ENCODE results near the gene ILKAP.
A peak's percentile ranks its signal among the peaks of the same experiment; 100 is the strongest.

ILKAP gene

DNA sequence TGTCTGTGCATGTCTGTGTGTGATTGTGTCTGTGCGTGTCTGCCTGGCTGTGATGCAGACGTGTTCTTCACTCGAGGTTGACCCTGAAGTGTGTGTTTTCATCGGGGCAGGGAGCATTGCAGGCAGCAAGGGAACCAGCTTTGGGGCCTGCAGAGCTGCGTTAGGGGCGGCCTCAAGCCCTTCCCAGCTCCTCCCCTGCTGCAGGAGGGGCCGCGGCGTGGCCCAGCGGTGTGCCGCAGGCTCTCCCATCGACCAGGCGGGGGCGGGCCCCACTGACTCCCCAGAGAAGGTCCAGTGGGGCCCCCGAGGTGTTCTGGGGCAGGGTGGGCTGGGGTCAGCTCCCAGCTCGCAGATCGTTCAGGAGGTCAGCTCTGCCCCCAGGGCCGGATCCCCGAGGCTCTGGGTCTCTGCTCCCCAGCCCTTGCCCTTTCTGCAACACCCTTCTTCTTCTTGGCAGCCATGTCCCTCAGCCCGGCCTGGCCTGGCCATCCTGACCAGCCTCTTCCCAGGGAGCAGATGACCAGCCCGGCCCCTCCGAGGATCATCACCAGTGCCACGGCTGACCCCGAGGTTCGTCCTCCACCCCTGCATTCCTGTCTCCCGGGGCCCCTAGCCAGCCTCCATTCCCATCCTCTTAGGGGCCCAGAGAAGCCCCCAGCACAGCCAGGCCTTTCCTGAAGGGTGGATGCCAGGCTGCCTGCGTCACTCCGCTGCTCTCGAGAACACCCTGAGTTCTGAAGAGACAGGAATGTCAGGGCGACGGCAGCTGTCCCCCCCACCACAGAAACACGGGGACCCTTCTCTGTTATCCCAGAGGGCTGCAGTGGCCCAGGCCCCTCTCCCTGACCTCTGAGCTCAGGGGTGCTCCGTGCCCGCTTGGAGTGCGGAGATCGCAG lies 76.1 kb downstream of the ILKAP start:
- Mint-ChIP-seq H3K27ac (no peak overlapping the region), H3K36me3 (ENCODE audit: low read depth) (no peaks in the 10 kb centered on the region), H3K27me3 (ENCODE audit: low read depth, poor library complexity) (peaks cover 3% of the 10 kb centered on the region), H3K9me3 (no peaks in the 10 kb centered on the region), H3K4me1 (peaks cover 4% of the 10 kb centered on the region), H3K4me3 (no peak overlapping the region)
- DNase-seq: peak; percentile 41
- no peak for TF ChIP-seq CTCF (IDR thresholded peaks at IDR 0.05)

DNA sequence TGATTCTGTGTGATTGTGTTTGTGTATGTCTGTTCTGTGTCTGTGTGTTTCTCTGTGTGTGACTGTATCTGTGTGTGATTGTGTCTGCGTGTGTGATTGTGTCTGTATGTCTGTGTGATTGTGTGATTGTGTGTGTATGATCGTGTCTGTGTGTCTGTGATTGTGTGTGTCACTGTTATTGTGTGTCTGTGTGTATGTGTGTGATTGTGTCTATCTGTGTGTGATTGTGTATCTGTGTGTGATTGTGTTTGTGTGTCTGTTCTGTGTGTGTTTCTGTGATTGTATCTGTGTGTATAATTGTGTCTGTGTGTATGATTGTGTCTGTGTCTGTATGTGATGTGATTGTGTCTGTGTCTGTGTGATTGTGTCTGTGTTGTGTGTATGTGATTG lies 76.7 kb downstream of the ILKAP start:
- Mint-ChIP-seq H3K9me3 (no peaks in the 10 kb centered on the region), H3K27ac (no peak overlapping the region), H3K27me3 (ENCODE audit: low read depth, poor library complexity) (peaks cover 3% of the 10 kb centered on the region), H3K36me3 (ENCODE audit: low read depth) (no peaks in the 10 kb centered on the region), H3K4me3 (no peak overlapping the region), H3K4me1 (peaks cover 4% of the 10 kb centered on the region)
- TF ChIP-seq CTCF (IDR thresholded peaks at IDR 0.05): no peak
- no peak for DNase-seq

DNA sequence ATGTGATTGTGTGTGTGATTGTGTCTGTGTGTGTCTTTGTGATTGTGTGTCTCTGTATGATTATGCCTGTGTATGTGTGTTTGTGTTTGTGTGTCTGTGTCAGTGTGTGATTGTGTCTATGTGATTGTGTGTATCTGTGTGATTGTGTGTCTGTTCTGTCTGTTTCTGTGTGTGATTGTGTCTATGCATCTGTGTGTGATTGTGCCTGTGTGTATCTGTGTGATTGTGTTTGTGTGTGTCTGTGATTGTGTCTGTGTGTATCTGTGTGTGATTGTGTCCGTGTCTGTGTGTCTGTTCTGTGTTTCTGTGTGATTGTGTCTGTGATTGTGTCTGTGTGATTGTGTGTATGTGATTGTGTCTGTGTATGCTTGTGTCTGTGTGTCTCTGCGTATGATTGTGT lies 77.2 kb downstream of the ILKAP start:
- Mint-ChIP-seq H3K4me3 (no peak overlapping the region), H3K4me1 (peaks cover 4% of the 10 kb centered on the region)

DNA sequence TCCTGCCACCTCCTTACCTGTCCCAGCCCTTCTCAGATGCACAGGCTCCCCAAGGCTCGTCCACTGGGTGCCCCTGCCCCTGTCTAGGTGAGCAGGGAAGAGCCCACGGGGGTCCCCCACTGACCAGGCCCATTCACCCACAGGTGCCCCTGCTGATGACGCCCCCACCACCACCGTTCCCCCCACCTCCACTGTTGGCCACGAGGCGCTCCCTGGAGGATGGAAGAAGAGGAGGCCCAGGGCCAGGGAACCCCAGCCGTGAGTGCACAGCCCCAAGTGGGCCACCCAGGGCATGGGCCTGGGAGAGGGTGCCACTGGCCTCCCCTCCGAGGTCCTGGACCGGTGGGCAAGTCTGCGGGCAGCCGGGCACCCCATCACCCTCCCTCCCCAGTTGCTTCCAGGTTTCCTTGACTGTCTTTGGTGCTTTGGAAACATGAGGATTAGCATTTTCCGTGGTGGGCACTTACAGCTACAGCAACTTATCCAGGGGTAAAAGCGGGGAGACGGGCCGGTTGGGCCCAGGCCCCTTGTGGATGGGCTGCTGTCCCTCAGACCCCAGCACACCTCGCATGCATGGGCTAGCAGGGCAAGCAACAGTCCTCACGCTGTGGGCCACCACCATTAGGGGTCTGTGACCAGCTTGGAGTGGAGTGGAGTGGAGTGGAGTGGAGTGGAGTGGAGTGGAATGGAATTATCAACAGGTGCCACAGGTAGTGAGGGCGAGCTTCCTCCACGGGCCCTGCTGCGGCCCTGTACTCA lies 78.2 kb downstream of the ILKAP start:
- Mint-ChIP-seq H3K27me3 (ENCODE audit: low read depth, poor library complexity) (peaks cover 3% of the 10 kb centered on the region), H3K36me3 (ENCODE audit: low read depth) (no peaks in the 10 kb centered on the region), H3K4me3 (no peak overlapping the region), H3K4me1 (peaks cover 8% of the 10 kb centered on the region), H3K9me3 (no peaks in the 10 kb centered on the region), H3K27ac (no peak overlapping the region)
- no peak for DNase-seq
- no peak for TF ChIP-seq CTCF (IDR thresholded peaks at IDR 0.05)

More for the DNA sequence above, 77.2 kb downstream of the ILKAP start:
- Mint-ChIP-seq H3K27ac (no peak overlapping the region), H3K36me3 (ENCODE audit: low read depth) (no peaks in the 10 kb centered on the region), H3K27me3 (ENCODE audit: low read depth, poor library complexity) (peaks cover 3% of the 10 kb centered on the region), H3K9me3 (no peaks in the 10 kb centered on the region)
- DNase-seq: no peak
- TF ChIP-seq CTCF (IDR thresholded peaks at IDR 0.05): no peak

DNA sequence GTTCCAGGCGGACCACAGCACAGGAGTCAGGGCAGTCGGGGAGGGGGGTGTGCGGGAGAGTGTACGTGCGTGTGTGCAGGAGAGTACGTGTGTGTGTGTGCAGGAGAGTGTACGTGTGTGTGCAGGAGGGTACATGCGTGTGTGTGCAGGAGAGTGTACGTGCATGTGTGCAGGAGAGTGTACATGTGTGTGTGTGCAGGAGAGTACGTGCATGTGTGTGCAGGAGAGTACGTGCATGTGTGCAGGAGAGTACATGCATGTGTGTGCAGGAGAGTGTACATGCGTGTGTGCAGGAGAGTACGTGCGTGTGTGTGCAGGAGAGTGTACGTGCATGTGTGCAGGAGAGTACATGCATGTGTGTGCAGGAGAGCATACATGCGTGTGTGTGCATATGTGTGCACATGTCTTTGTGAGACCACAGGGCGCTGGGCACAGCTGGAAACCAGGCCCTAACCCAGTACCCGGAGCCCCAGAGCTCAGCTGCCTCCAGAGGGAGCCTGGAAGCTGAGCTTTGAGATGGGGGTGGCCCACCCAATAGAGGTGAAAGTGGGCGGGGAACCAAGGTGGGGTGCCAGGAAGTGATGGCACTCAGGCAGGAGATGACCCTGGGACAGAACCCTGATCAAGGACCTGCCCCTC lies 78.9 kb downstream of the ILKAP start:
- Mint-ChIP-seq H3K27me3 (ENCODE audit: low read depth, poor library complexity) (peaks cover 8% of the 10 kb centered on the region), H3K36me3 (ENCODE audit: low read depth) (no peaks in the 10 kb centered on the region), H3K4me1 (peaks cover 8% of the 10 kb centered on the region), H3K4me3 (no peak overlapping the region), H3K9me3 (no peaks in the 10 kb centered on the region), H3K27ac (no peak overlapping the region)
- no peak for TF ChIP-seq CTCF (IDR thresholded peaks at IDR 0.05)
- no peak for DNase-seq
